NCI-H146 treated with DMSO at 0.1 percent for 48 hours (cell line): Measurements from ENCODE around the gene ASB2.

Experiments used
- DNase-seq: peaks from one replicate; lab custom pipeline; 2025; ENCODE audit not compliant: unreplicated experiment; lab: John Stamatoyannopoulos, UW

ASB2 gene

GRCh38 chr14:93909429-93910128 lies 66.8 kb downstream of the ASB2 start:
- DNase-seq = no peak

- DNase-seq = peak; percentile 15
These were observed 69.7 kb downstream of the ASB2 start for GRCh38 chr14:93906341-93907329.

GRCh38 chr14:93905623-93906022 lies 70.7 kb downstream of the ASB2 start:
- no peak for DNase-seq

- DNase-seq = no peak
These were observed 72.8 kb downstream of the ASB2 start for GRCh38 chr14:93903342-93904184.

GRCh38 chr14:93902619-93903307 lies 73.6 kb downstream of the ASB2 start:
- DNase-seq = no peak

GRCh38 chr14:93901813-93902212 lies 74.6 kb downstream of the ASB2 start:
- DNase-seq = no peak

- no peak for DNase-seq
These were observed 77.6 kb downstream of the ASB2 start for GRCh38 chr14:93898731-93899130.

- no peak for DNase-seq
These were observed 78.2 kb downstream of the ASB2 start for GRCh38 chr14:93898081-93898611.

GRCh38 chr14:93897476-93897845 lies 78.9 kb downstream of the ASB2 start:
- no peak for DNase-seq

GRCh38 chr14:93895023-93895604 lies 81.3 kb downstream of the ASB2 start:
- no peak for DNase-seq

GRCh38 chr14:93893661-93894261 lies 82.6 kb downstream of the ASB2 start:
- no peak for DNase-seq

- no peak for DNase-seq
These were observed 83.3 kb downstream of the ASB2 start for GRCh38 chr14:93892923-93893558.

GRCh38 chr14:93892505-93892839 lies 83.9 kb downstream of the ASB2 start:
- DNase-seq = no peak

- no peak for DNase-seq
These were observed 84.4 kb downstream of the ASB2 start for GRCh38 chr14:93891756-93892504.

- DNase-seq = no peak
These were observed 86.5 kb downstream of the ASB2 start for GRCh38 chr14:93889739-93890483.

- DNase-seq = no peak
These were observed 87.4 kb downstream of the ASB2 start for GRCh38 chr14:93888995-93889394.

GRCh38 chr14:93884950-93885349 lies 91.4 kb downstream of the ASB2 start:
- no peak for DNase-seq
